NCI-H748 (cell line): ENCODE data around the gene ANAPC13.

Experiments used
- DNase-seq: peaks from one replicate; lab custom pipeline; 2025; ENCODE audit not compliant: unreplicated experiment; lab: John Stamatoyannopoulos, UW

The ANAPC13 gene

GRCh38 chr3:134485718-134486576 is at the start of gene ANAPC13, which contains the start of gene CEP63:
Gene ANAPC13, minus strand, starts transcription at chr3:134485985. Its CDS starts 3,081 bp downstream, at chr3:134482904.
Gene CEP63, plus strand, starts transcription at chr3:134486057. Its CDS starts 9,264 bp downstream, at chr3:134495321.
- DNase-seq = peak; percentile 98

- no peak for DNase-seq
Measured at GRCh38 chr3:134535186-134535970, 49.6 kb upstream of the ANAPC13 start.

GRCh38 chr3:134533493-134533892 is 47.7 kb upstream of the ANAPC13 start:
- DNase-seq = no peak

- no peak for DNase-seq
Measured at GRCh38 chr3:134527538-134528186, 41.9 kb upstream of the ANAPC13 start.

DNA sequence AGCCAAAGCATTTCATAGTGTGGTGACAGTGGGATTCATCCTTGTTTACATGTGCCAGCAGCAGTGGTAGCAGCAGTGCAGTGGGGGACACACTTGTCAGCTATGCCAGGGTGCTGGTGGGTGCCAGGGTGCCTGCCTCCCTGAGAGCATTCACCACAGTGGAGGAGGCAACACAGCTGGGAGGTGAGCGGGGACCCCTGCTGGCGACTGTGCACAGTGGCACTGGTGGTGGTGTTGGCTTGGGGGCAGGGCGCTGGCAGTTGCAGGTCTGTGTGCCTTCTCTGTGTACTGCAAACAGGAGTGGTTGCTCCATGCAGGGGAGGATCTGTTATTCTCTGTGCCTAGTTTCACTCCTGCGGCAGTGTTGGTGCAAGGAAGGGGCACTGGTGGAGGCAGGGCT is 41.3 kb upstream of the ANAPC13 start:
- DNase-seq = no peak

GRCh38 chr3:134526319-134526718 is 40.5 kb upstream of the ANAPC13 start:
- no peak for DNase-seq

DNA sequence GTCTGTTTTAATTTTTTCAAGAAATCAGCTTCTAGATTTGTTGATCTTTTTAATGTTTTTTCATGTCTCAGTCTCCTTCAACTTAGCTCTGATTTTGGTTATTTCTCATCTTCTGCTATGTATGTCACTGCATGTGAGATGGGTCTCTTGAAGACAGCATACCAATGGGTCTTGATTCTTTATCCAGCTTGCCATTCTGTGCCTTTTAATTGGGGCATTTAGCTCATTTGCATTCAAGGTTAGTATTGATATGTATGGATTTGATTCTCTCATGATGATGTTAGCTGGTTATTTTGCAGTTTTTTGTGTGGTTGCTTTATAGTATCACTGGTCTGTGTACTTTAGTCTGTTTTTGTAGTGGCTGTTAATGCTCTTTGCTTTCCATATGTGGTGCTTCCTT is 39.5 kb upstream of the ANAPC13 start:
- DNase-seq = no peak

- DNase-seq = no peak
Measured at GRCh38 chr3:134522541-134522940, 36.8 kb upstream of the ANAPC13 start.

DNA sequence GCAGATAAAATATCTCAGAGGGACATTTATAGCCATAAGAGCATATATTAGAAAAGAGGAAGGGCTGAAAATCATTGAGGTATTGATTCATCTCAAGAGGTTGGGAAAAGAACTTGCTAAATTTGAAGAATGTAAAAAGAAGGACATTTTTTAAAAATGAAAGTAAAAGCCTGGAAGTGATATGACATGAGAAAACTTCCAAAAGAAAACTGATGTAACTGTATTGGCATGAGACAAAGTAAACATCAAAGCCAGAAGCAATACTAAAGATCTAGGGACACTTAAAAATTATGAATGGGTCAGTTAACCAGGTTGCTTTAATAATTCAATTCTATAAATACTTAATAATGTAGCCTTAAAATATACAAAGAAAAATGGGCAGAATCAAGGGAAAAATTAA is 32.0 kb upstream of the ANAPC13 start:
- DNase-seq = no peak

DNA sequence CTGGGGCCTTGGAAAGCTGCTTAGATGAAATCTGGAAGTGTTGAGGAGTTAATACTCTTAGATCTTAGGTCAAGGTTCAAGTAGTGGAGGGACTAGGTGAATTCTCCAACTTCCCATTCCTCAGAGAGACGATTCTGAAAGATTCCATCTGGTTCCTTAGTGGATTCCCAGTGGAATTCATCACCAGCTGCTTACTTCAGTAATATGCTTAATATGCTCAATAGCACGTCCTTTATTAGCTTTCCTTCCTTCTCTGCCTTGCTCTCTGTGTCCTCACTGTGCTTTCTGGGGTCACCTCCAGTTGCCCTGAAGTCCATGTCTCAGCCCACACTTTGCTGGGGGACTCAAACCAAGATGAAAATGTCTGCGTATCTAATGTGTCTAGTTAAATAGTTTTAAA is 31.1 kb upstream of the ANAPC13 start:
- DNase-seq = no peak

DNA sequence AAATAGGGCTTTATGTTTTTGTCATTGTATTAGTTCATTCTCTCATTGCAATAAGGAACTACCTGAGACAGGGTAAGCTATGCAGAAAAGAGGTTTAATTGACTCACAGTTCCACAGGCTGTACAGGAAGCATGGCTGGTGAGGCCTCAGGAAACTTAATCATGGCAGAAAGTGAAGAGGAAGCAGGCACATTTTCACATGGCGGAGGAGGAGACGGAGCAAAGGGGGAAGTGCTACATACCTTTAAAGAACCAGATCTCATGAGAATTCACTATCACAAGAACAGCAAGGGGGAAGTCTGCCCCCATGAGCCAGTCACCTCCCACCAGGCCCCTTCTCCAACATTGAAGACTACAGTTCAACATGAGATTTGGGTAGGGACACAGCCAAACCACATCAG is 25.7 kb upstream of the ANAPC13 start:
- DNase-seq = no peak

DNA sequence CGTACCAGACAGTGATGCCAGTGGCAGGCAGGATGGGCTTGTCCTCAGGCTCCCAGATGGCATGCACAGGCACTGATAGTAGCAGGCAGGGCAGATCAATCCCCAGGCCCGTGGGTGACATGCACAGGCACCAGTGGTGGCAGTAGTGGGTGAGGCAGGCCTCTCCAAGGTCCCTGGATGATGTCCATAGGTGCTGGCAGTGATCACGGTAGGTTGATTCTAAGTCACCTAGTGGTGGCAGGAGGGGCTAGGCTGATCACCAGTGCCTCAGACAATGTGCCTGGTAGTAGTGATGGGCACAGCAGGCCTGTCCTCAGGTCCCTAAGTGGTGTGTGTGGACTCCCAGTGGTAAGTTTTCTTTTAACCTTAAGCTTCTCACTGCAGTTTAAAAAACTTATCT is 19.7 kb upstream of the ANAPC13 start:
- no peak for DNase-seq

DNA sequence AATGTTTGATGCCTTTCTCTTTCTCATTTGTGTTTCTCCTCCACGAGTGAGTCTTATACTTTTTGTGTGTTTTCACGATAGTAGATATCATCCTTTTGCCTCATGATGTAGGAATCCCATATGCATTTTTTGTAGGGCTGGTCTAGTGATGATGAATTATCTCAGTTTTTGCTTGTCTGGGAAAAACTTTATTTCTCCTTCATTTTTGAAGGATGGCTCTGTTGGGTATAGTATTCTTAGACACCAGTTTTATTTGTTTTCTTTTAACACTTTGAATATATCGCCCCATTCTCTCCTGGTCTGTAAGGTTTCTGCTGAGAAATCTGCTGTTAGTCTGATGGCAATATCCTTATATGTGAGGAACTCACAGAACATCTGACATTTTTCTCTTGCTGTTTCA is 18.3 kb upstream of the ANAPC13 start:
- DNase-seq = no peak

GRCh38 chr3:134503266-134503665 is 17.5 kb upstream of the ANAPC13 start:
- no peak for DNase-seq

GRCh38 chr3:134496471-134497071 is 10.8 kb upstream of the ANAPC13 start:
- DNase-seq = no peak

- no peak for DNase-seq
Measured at GRCh38 chr3:134495980-134496379, 10.2 kb upstream of the ANAPC13 start.

DNA sequence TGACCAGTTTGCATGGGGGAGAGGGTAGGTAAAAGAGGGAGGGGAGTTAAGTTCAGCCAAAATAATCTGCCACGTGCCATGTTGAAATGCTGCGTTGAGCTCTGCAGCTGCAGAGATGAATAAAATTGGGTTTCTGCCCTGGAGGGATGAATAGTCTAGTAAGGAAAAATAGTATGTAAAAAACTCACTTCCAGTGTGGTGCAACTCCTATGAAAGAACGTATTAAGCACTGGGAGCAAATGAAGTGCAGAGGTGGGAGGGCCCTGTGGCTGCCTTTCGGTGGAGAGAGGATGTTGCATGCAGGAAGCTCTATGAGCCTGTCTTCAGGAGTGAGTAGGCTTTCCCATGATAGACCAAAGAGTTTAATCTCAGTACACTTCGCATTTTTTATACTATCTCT is 8.7 kb upstream of the ANAPC13 start:
- DNase-seq = no peak

GRCh38 chr3:134487406-134487805 is 1.6 kb upstream of the ANAPC13 start:
- no peak for DNase-seq

DNA sequence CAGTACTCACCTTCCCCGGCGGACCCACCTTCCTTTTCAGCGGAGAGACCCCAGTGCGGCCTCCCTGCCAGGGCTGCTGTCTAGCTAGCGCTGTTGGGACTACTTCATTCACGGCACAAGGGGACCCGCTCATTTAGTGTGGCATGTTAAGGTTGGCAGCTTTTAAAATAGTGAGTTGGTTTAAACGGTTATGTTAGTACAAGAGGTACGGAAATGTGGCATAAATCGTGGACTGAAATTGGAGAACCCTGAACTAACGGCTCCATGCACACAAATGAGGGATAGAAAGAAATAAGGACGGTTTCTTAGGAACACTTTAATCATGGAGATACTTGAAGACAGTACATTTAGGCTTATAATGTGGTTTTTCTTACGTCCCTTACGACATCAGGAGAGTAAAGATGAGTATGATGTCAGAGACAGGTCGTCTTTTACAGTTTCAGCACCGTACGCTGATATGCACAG is 824 bp upstream of the ANAPC13 start:
- peak; percentile 62 for DNase-seq

GRCh38 chr3:134485075-134485717 is 589 bp downstream of the ANAPC13 start:
- DNase-seq = peak; percentile 41
